Measurements from ENCODE around the gene TMUB1. TPM values are rescaled to one million over a fixed set of nuclear protein-coding genes. Genes with fewer than 3 reads are reported as not detected.

TMUB1 gene
- total and polyA plus RNA-seq, 9 of the 15 experiments (the other 6 are each of a cell fraction or from before 2014, with no cell fraction given), result 0.14 to 241 (median 74.1) TPM

DNA sequence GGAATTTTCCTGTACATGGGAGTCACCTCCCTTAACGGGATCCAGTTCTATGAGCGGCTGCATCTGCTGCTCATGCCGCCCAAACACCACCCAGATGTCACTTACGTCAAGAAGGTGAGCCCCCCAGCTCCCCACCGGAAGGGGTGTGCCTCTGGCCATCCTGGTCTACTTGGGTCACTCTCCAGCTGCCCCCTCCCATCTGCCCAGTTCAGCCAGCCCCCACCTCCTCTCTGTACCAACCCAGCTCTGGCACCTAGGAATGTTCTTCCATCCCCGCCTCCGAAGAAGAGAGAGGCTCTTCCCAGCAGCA is 7.7 kb downstream of the TMUB1 start:
- in situ Hi-C loops (cut with MboI), result no loop called here
- H3K27ac ChIP-seq (ENCODE audit: extremely low read depth, low read depth, low read length), result no peak overlapping the region
- POLR2A ChIA-PET, result interaction anchor here (1.2 to 1.8 kb wide), 5 partner anchors 8 to 48 kb away, joined by 4 to 8 read pairs (median 5); partner anchors contain the start of gene ABCB8
- peaks cover 5% of the 10 kb centered on the region for H4K20me1 ChIP-seq (replicated peaks; ENCODE audit: control insufficient read depth, insufficient read depth, low read length)
- no peaks in the 10 kb centered on the region for H3K9me1 ChIP-seq (ENCODE audit: control insufficient read depth, insufficient read depth, low read length)
- H3K4me1 ChIP-seq (replicated peaks in 1 of 2; ENCODE audit: control insufficient read depth in 2 of 2, insufficient read depth in 2 of 2, low read length in 2 of 2), result peaks cover 23 to 73% of the 10 kb centered on the region in 2 experiments
- H3K4me2 ChIP-seq (ENCODE audit: insufficient read depth, low read length), result no peak overlapping the region
- H2AFZ ChIP-seq (ENCODE audit: low read depth, low read length), result no peak overlapping the region
- intact Hi-C loops (cut with micrococcal nuclease), result no loop called here
- H3K27me3 ChIP-seq (ENCODE audit: control insufficient read depth in 2 of 2, insufficient read depth in 2 of 2, low read length in 2 of 2), result no peaks in the 10 kb centered on the region
- DNase-seq (ENCODE audit: extremely low read depth in 1 of 4, low spot score in 3 of 4), result no peak
- CTCF ChIA-PET (ENCODE audit: low intra/inter-chr PET ratio), result no interaction called here
- no peak for TF ChIP-seq ZNF253 (CRISPR knock-in tag; conservative IDR thresholded peaks at IDR 0.05)
- no peak for TF ChIP-seq ZNF668 (CRISPR knock-in tag; IDR thresholded peaks at IDR 0.05)
- peak; percentile 56 for TF ChIP-seq RBFOX2 (IDR thresholded peaks at IDR 0.05; ENCODE audit: low read depth, low read length)
- peak; percentile 62 for TF ChIP-seq POLR2G (IDR thresholded peaks at IDR 0.05; ENCODE audit: low read depth, low read length)
- no peak for TF ChIP-seq ZNF217 (CRISPR knock-in tag; IDR thresholded peaks at IDR 0.05)
- no peak for TF ChIP-seq GABPA (tag; conservative IDR thresholded peaks at IDR 0.05; ENCODE audit: low read depth)
- no peak overlapping the region for H3K4me3 ChIP-seq
- BruUV-seq (replicated peaks), result no TSS peak
- no peak for FAIRE-seq
- 80% methylated on average over 7 of the region's 7 CpGs for WGBS (ENCODE audit: insufficient coverage, low coverage, missing lambda C conversion rate)
- peaks cover 90% of the 10 kb centered on the region for H3K36me3 ChIP-seq (ENCODE audit: control insufficient read depth, insufficient read depth, low read length)
- peak overlapping the region in 1 of 2 experiments; percentile 74; a peak in 2 of 4 replicates for H3K9ac ChIP-seq (ENCODE audit: insufficient read depth in 1 of 2, low read depth in 2 of 2, low read length in 2 of 2)
- peaks cover 21% of the 10 kb centered on the region for H3K79me2 ChIP-seq (ENCODE audit: control insufficient read depth, insufficient read depth, low read length)
- no peaks in the 10 kb centered on the region for H3K9me3 ChIP-seq (replicated peaks; ENCODE audit: control insufficient read depth, insufficient read depth, low read depth, low read length)
- ATAC-seq, result no peak

Data from K562 (cell line).